ENCODE measurements around the gene PTPRM. TPM values are rescaled to one million over a fixed set of nuclear protein-coding genes. Genes with fewer than 3 reads are reported as not detected.

PTPRM gene
- total and polyA plus RNA-seq, 4 donors: 118 to 160 (median 122) TPM

GRCh38 chr18:7597500-7597899 lies 30.4 kb downstream of the PTPRM start:
- Histone ChIP-seq H3K9me3 (ENCODE audit: control insufficient read depth, insufficient read depth, low read length) (no peaks in the 10 kb centered on the region), H3K4me3 (ENCODE audit: low read depth, low read length) (no peak overlapping the region), H3K27me3 (ENCODE audit: control insufficient read depth, insufficient read depth, low read length) (no peaks in the 10 kb centered on the region), H3K27ac (ENCODE audit: low read depth, low read length) (no peak overlapping the region), H3K4me1 (ENCODE audit: control insufficient read depth, insufficient read depth, low read length) (peaks cover under 1% of the 10 kb centered on the region), H3K36me3 (ENCODE audit: control insufficient read depth, insufficient read depth, low read length) (no peaks in the 10 kb centered on the region)
- WGBS (ENCODE audit: insufficient coverage): no CpG with 5 or more reads among the region's 3 CpGs
- DNase-seq (ENCODE audit: low read depth in 4 of 6, low spot score in 6 of 6): no peak

- Histone ChIP-seq H3K9me3 (ENCODE audit: control insufficient read depth, insufficient read depth, low read length) (no peaks in the 10 kb centered on the region), H3K4me1 (ENCODE audit: control insufficient read depth, insufficient read depth, low read length) (peaks cover 5% of the 10 kb centered on the region), H3K36me3 (ENCODE audit: control insufficient read depth, insufficient read depth, low read length) (no peaks in the 10 kb centered on the region), H3K27me3 (ENCODE audit: control insufficient read depth, insufficient read depth, low read length) (no peaks in the 10 kb centered on the region), H3K4me3 (ENCODE audit: low read depth, low read length) (no peak overlapping the region), H3K27ac (ENCODE audit: low read depth, low read length) (no peak overlapping the region)
- no CpG with 5 or more reads among the region's 7 CpGs for WGBS (ENCODE audit: insufficient coverage)
- DNase-seq (ENCODE audit: low read depth in 4 of 6, low spot score in 6 of 6): no peak
These were observed 31.3 kb downstream of the PTPRM start for GRCh38 chr18:7598167-7599047.

- peaks cover 16% of the 10 kb centered on the region for H3K4me1 ChIP-seq (ENCODE audit: control insufficient read depth, insufficient read depth, low read length)
- H3K27ac ChIP-seq (ENCODE audit: low read depth, low read length): no peak overlapping the region
- no peaks in the 10 kb centered on the region for H3K27me3 ChIP-seq (ENCODE audit: control insufficient read depth, insufficient read depth, low read length)
- 86% methylated on average over 5 of the region's 6 CpGs for WGBS (ENCODE audit: insufficient coverage)
- H3K9me3 ChIP-seq (ENCODE audit: control insufficient read depth, insufficient read depth, low read length): no peaks in the 10 kb centered on the region
- H3K36me3 ChIP-seq (ENCODE audit: control insufficient read depth, insufficient read depth, low read length): no peaks in the 10 kb centered on the region
- no peak for DNase-seq (ENCODE audit: low read depth in 4 of 6, low spot score in 6 of 6)
- H3K4me3 ChIP-seq (ENCODE audit: low read depth, low read length): no peak overlapping the region
These were observed 32.9 kb downstream of the PTPRM start for GRCh38 chr18:7600036-7600435.

GRCh38 chr18:7600528-7601245 lies 33.6 kb downstream of the PTPRM start:
- Histone ChIP-seq H3K9me3 (ENCODE audit: control insufficient read depth, insufficient read depth, low read length) (no peaks in the 10 kb centered on the region), H3K36me3 (ENCODE audit: control insufficient read depth, insufficient read depth, low read length) (no peaks in the 10 kb centered on the region), H3K27ac (ENCODE audit: low read depth, low read length) (no peak overlapping the region), H3K27me3 (ENCODE audit: control insufficient read depth, insufficient read depth, low read length) (no peaks in the 10 kb centered on the region), H3K4me1 (ENCODE audit: control insufficient read depth, insufficient read depth, low read length) (peaks cover 16% of the 10 kb centered on the region), H3K4me3 (ENCODE audit: low read depth, low read length) (no peak overlapping the region)
- no peak for DNase-seq (ENCODE audit: low read depth in 4 of 6, low spot score in 6 of 6)
- WGBS (ENCODE audit: insufficient coverage): 90% methylated on average over 13 of the region's 13 CpGs

- H3K27ac ChIP-seq (ENCODE audit: low read depth, low read length): no peak overlapping the region
- no peaks in the 10 kb centered on the region for H3K36me3 ChIP-seq (ENCODE audit: control insufficient read depth, insufficient read depth, low read length)
- 87% methylated on average over 4 of the region's 6 CpGs for WGBS (ENCODE audit: insufficient coverage)
- no peaks in the 10 kb centered on the region for H3K9me3 ChIP-seq (ENCODE audit: control insufficient read depth, insufficient read depth, low read length)
- H3K27me3 ChIP-seq (ENCODE audit: control insufficient read depth, insufficient read depth, low read length): no peaks in the 10 kb centered on the region
- DNase-seq (ENCODE audit: low read depth in 4 of 6, low spot score in 6 of 6): no peak
- H3K4me1 ChIP-seq (ENCODE audit: control insufficient read depth, insufficient read depth, low read length): peaks cover 16% of the 10 kb centered on the region
- H3K4me3 ChIP-seq (ENCODE audit: low read depth, low read length): no peak overlapping the region
These were observed 34.1 kb downstream of the PTPRM start for GRCh38 chr18:7601246-7601615.

GRCh38 chr18:7601936-7602335 lies 34.8 kb downstream of the PTPRM start:
- Histone ChIP-seq H3K4me1 (ENCODE audit: control insufficient read depth, insufficient read depth, low read length) (peaks cover 16% of the 10 kb centered on the region), H3K27me3 (ENCODE audit: control insufficient read depth, insufficient read depth, low read length) (no peaks in the 10 kb centered on the region), H3K4me3 (ENCODE audit: low read depth, low read length) (no peak overlapping the region), H3K36me3 (ENCODE audit: control insufficient read depth, insufficient read depth, low read length) (no peaks in the 10 kb centered on the region), H3K9me3 (ENCODE audit: control insufficient read depth, insufficient read depth, low read length) (no peaks in the 10 kb centered on the region), H3K27ac (ENCODE audit: low read depth, low read length) (no peak overlapping the region)
- 90% methylated on average over 3 of the region's 3 CpGs for WGBS (ENCODE audit: insufficient coverage)
- DNase-seq (ENCODE audit: low read depth in 4 of 6, low spot score in 6 of 6): no peak

GRCh38 chr18:7603259-7604000 lies 36.3 kb downstream of the PTPRM start:
- peak in 2 of 6 donors; percentile 31 to 47 for DNase-seq (ENCODE audit: low read depth in 4 of 6, low spot score in 6 of 6)
- Histone ChIP-seq H3K27ac (ENCODE audit: low read depth, low read length) (no peak overlapping the region), H3K27me3 (ENCODE audit: control insufficient read depth, insufficient read depth, low read length) (no peaks in the 10 kb centered on the region), H3K4me3 (ENCODE audit: low read depth, low read length) (no peak overlapping the region), H3K4me1 (ENCODE audit: control insufficient read depth, insufficient read depth, low read length) (peaks cover 24% of the 10 kb centered on the region), H3K36me3 (ENCODE audit: control insufficient read depth, insufficient read depth, low read length) (no peaks in the 10 kb centered on the region), H3K9me3 (ENCODE audit: control insufficient read depth, insufficient read depth, low read length) (no peaks in the 10 kb centered on the region)
- 48% methylated on average over 3 of the region's 4 CpGs for whole genome bisulfite sequencing (ENCODE audit: insufficient coverage)

GRCh38 chr18:7604361-7604760 lies 37.2 kb downstream of the PTPRM start:
- H3K27ac ChIP-seq (ENCODE audit: low read depth, low read length): no peak overlapping the region
- H3K9me3 ChIP-seq (ENCODE audit: control insufficient read depth, insufficient read depth, low read length): no peaks in the 10 kb centered on the region
- WGBS (ENCODE audit: insufficient coverage): 73% methylated on average over 2 of the region's 3 CpGs
- H3K4me1 ChIP-seq (ENCODE audit: control insufficient read depth, insufficient read depth, low read length): peaks cover 24% of the 10 kb centered on the region
- DNase-seq (ENCODE audit: low read depth in 4 of 6, low spot score in 6 of 6): peak in 1 of 6 donors; percentile 64
- no peak overlapping the region for H3K4me3 ChIP-seq (ENCODE audit: low read depth, low read length)
- no peaks in the 10 kb centered on the region for H3K36me3 ChIP-seq (ENCODE audit: control insufficient read depth, insufficient read depth, low read length)
- no peaks in the 10 kb centered on the region for H3K27me3 ChIP-seq (ENCODE audit: control insufficient read depth, insufficient read depth, low read length)

GRCh38 chr18:7605705-7606104 lies 38.6 kb downstream of the PTPRM start:
- WGBS (ENCODE audit: insufficient coverage): no CpG with 5 or more reads among the region's 2 CpGs
- Histone ChIP-seq H3K36me3 (ENCODE audit: control insufficient read depth, insufficient read depth, low read length) (no peaks in the 10 kb centered on the region), H3K27me3 (ENCODE audit: control insufficient read depth, insufficient read depth, low read length) (no peaks in the 10 kb centered on the region), H3K27ac (ENCODE audit: low read depth, low read length) (no peak overlapping the region), H3K4me3 (ENCODE audit: low read depth, low read length) (no peak overlapping the region), H3K4me1 (ENCODE audit: control insufficient read depth, insufficient read depth, low read length) (peaks cover 24% of the 10 kb centered on the region), H3K9me3 (ENCODE audit: control insufficient read depth, insufficient read depth, low read length) (no peaks in the 10 kb centered on the region)
- DNase-seq (ENCODE audit: low read depth in 4 of 6, low spot score in 6 of 6): no peak

All from spinal cord (tissue), 10 donors.